CD4-positive, alpha-beta T cell (primary cell): ENCODE data around the gene CD8A. TPM values are rescaled to one million over a fixed set of nuclear protein-coding genes. Genes with fewer than 3 reads are reported as not detected.

Experiments
- ATAC-seq: fragments of 200-7000 bp; cut with Tn5 transposase; one replicate; pipeline ENCODE4 v1.10.0; 2022; ENCODE audit warnings: mild to moderate bottlenecking; ENCODE audit not compliant: poor library complexity
- CTCF ChIA-PET: fragments of 350-600 bp; sonication (Branson Sonifier 250); formaldehyde crosslinking; loops from one replicate; lab custom pipeline; 2021; ENCODE audit warnings: antibody characterized with exemption, inconsistent platforms; lab: Charles Lee
- POLR2A ChIA-PET: fragments of 350-600 bp; sonication (Branson Sonifier 250); formaldehyde crosslinking; loops from one replicate; lab custom pipeline; 2021; ENCODE audit warnings: antibody characterized with exemption, inconsistent platforms; lab: Charles Lee
- DNase-seq, 14 experiments: peaks; one replicate each; pipeline ENCODE4 v3.0.0-alpha.2; 2013 to 2020; ENCODE audit warnings: mixed read lengths in 2 of 14
- H3K27ac ChIP-seq, 2 donors: one replicate each; pipeline versions ENCODE4 v1.5.1 to v1.7.0; 2013; ENCODE audit warnings: low read length in 2 of 2, low read depth in 1 of 2, mild to moderate bottlenecking in 1 of 2
- H3K27me3 ChIP-seq, 2 experiments: 1 replicate in 1 of 2; 2 replicates in 1 of 2; pipeline versions ENCODE4 v1.6.1 to v1.7.0; 2013; ENCODE audit warnings: low read length in 2 of 2, control low read depth in 1 of 2, mild to moderate bottlenecking in 1 of 2, moderate library complexity in 1 of 2; ENCODE audit not compliant: insufficient read depth in 2 of 2, control insufficient read depth in 1 of 2
- H3K36me3 ChIP-seq: one replicate; pipeline ENCODE4 v1.6.1; 2013; ENCODE audit warnings: low read length, control low read depth; ENCODE audit not compliant: insufficient read depth
- H3K4me1 ChIP-seq: one replicate; pipeline ENCODE4 v1.6.1; 2013; ENCODE audit warnings: low read length, control low read depth; ENCODE audit not compliant: insufficient read depth
- H3K4me3 ChIP-seq: one replicate; pipeline ENCODE4 v1.5.1; 2013; ENCODE audit warnings: mild to moderate bottlenecking, low read length, moderate library complexity
- H3K9me3 ChIP-seq, 2 experiments: 1 replicate in 1 of 2; 2 replicates in 1 of 2; pipeline versions ENCODE4 v1.6.1 to v1.7.0; 2013; ENCODE audit warnings: low read length in 2 of 2, mild to moderate bottlenecking in 2 of 2, control low read depth in 1 of 2, moderate library complexity in 1 of 2; ENCODE audit not compliant: control insufficient read depth in 1 of 2, insufficient read depth in 1 of 2
- H3K27ac Mint-ChIP-seq: one replicate; pipeline ENCODE4 v1.8.0; 2020; ENCODE audit warnings: mixed read lengths
- H3K27me3 Mint-ChIP-seq: one replicate; pipeline ENCODE4 v1.8.0; 2021; ENCODE audit warnings: mixed read lengths
- H3K36me3 Mint-ChIP-seq: one replicate; pipeline ENCODE4 v1.8.0; 2021; ENCODE audit warnings: low read depth, mixed read lengths
- H3K4me1 Mint-ChIP-seq: one replicate; pipeline ENCODE4 v1.8.0; 2021; ENCODE audit warnings: low read depth, mixed read lengths
- H3K4me3 Mint-ChIP-seq: one replicate; pipeline ENCODE4 v1.8.0; 2020; ENCODE audit warnings: mild to moderate bottlenecking, mixed read lengths
- H3K9me3 Mint-ChIP-seq: one replicate; pipeline ENCODE4 v1.8.0; 2020; ENCODE audit warnings: mixed read lengths
- CTCF ChIP-seq: fragments of 200-600 bp; IDR thresholded peaks from one replicate; pipeline ENCODE4 v1.8.0; 2022; ENCODE audit warnings: antibody characterized with exemption, mild to moderate bottlenecking
- intact Hi-C, 2 experiments: fragments of 100-400 bp; cut with DNase I in 1 of 2; cut with micrococcal nuclease in 1 of 2; formaldehyde crosslinking; loops; one replicate each; pipeline versions ENCODE4 v1.15.1 to v1.9.0; 2023 to 2025; cut with DNase I, micrococcal nuclease
- total RNA-seq, 174 experiments: library from RNA in 2 of 174; stranded (reverse) in 2 of 174; gene quantifications; one replicate each; pipeline ENCODE4 v1.2.3 and lab custom pipeline; 2021 to 2026

The CD8A gene
- total RNA-seq, 2 experiments from 2014 or later = 1.3 to 2.1 TPM

DNA sequence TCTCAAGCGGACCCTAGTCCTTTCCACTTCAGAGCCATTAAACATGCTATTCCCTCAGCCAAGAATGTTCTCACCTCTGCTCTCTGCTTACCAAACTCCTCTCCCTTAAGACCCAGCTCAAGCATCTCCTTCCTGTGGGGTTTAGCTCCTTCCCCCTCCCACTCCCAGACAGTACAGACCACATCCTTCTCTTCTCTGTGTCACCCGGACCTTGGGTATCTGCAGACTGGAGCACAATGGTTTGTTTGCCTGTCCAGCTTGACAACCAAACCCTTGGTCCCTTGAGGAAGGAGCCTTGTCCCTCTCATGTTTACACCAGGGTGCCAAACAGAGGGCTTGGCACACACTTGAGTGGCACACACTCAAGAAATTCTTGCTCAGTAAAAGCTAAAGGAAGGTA, 4.1 kb upstream of the CD8A start:
- ATAC-seq = no peak
- Mint-ChIP-seq H3K9me3 (peaks cover 16% of the 10 kb centered on the region), H3K27ac (no peak overlapping the region), H3K36me3 (peaks cover 13% of the 10 kb centered on the region), H3K27me3 (peaks cover 60% of the 10 kb centered on the region), H3K4me3 (no peak overlapping the region), H3K4me1 (peaks cover 22% of the 10 kb centered on the region)
- no peak for TF ChIP-seq CTCF
- ChIA-PET CTCF (no interaction called here), POLR2A (no interaction called here)
- Histone ChIP-seq H3K4me3 (no peak overlapping the region), H3K36me3 (no peaks in the 10 kb centered on the region), H3K27ac (no peak overlapping the region), H3K9me3 (peaks cover 14 to 23% of the 10 kb centered on the region in 2 experiments), H3K27me3 (peaks cover 46 to 50% of the 10 kb centered on the region in 2 experiments), H3K4me1 (peaks cover 21% of the 10 kb centered on the region)
- intact Hi-C loops = no loop called here
- peak in 1 of 14 experiments; percentile 74 for DNase-seq

DNA sequence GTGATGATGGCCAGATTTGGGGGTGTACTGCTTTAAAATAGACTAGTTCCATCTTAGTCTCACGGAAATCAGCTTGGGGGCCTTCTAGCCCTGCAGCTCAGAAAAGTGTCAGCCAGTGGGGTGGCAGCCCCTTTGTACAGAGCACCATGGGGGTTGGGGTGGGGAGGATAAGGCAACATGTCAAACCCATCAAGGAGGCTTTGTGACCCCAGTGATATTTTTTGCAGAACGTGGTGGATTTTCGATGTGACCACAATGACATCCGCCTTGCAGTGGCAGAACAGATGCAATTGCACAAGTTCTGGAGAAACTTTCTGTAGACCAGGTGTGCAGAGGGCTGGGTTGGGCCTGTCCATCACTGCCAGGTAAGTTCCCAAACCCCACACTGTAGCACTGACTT, 3.0 kb upstream of the CD8A start:
- H3K27ac Mint-ChIP-seq = no peak overlapping the region
- peaks cover 64% of the 10 kb centered on the region for H3K27me3 Mint-ChIP-seq
- peaks cover 16% of the 10 kb centered on the region for H3K9me3 Mint-ChIP-seq
- DNase-seq (peak in 1 of 14 experiments; percentile 79), ATAC-seq (no peak)
- no peak overlapping the region for H3K4me3 Mint-ChIP-seq
- no peak overlapping the region for H3K27ac ChIP-seq
- H3K9me3 ChIP-seq = peaks cover 20 to 23% of the 10 kb centered on the region in 2 experiments
- H3K4me1 ChIP-seq = peaks cover 28% of the 10 kb centered on the region
- no peak overlapping the region for H3K4me3 ChIP-seq
- no peak for TF ChIP-seq CTCF
- H3K4me1 Mint-ChIP-seq = peaks cover 22% of the 10 kb centered on the region
- ChIA-PET CTCF (no interaction called here), POLR2A (no interaction called here)
- H3K27me3 ChIP-seq = peaks cover 52 to 60% of the 10 kb centered on the region in 2 experiments
- no peaks in the 10 kb centered on the region for H3K36me3 ChIP-seq
- intact Hi-C loops = no loop called here
- peaks cover 13% of the 10 kb centered on the region for H3K36me3 Mint-ChIP-seq

DNA sequence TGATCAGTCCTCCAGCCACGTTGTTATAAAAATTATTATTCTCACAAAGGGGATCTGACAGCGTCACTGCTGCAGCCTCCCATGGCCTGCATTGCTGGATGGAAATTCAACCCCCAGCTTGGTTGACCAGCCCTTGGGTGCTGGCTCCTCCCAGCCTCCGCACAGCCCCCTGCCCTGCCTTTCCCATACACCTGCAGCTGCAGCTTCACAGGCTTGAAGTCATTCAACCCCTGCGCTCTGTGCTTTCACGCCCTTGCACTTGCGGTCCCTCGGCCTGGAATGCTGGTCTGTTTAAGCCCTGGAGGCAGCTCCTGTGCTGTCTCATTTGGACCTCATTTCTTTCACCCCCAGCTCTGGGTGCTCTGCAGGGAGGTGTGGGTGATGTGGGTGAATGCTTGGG, 860 bp upstream of the CD8A start:
- peaks cover 80% of the 10 kb centered on the region for H3K27me3 Mint-ChIP-seq
- peaks cover 28% of the 10 kb centered on the region for H3K4me1 ChIP-seq

More for the DNA sequence above, 860 bp upstream of the CD8A start:
- no peak overlapping the region for H3K27ac ChIP-seq
- H3K4me3 ChIP-seq = no peak overlapping the region
- peaks cover 28% of the 10 kb centered on the region for H3K4me1 Mint-ChIP-seq
- intact Hi-C loops = no loop called here
- H3K36me3 Mint-ChIP-seq = peaks cover 13% of the 10 kb centered on the region
- peaks cover 57 to 65% of the 10 kb centered on the region in 2 experiments for H3K27me3 ChIP-seq
- CTCF ChIA-PET = interaction anchor here (1.4 kb wide), 1 partner anchor 16 kb away, joined by 3 read pairs; no protein-coding TSS in a partner anchor
- peaks cover 11% of the 10 kb centered on the region for H3K9me3 Mint-ChIP-seq
- H3K36me3 ChIP-seq = no peaks in the 10 kb centered on the region
- H3K27ac Mint-ChIP-seq = no peak overlapping the region
- no peak for TF ChIP-seq CTCF
- H3K4me3 Mint-ChIP-seq = peak overlapping the region; percentile 87
- POLR2A ChIA-PET = interaction anchor here (1.0 kb wide), 1 partner anchor 16 kb away, joined by 3 read pairs; no protein-coding TSS in a partner anchor
- peaks cover 12 to 13% of the 10 kb centered on the region in 2 experiments for H3K9me3 ChIP-seq
- DNase-seq (no peak), ATAC-seq (no peak)
